H9 (cell line): ENCODE results near the gene RFX4. TPM values are rescaled to one million over a fixed set of nuclear protein-coding genes. Genes with fewer than 3 reads are reported as not detected.

Experiments
- DNase-seq: peaks from one replicate; pipeline ENCODE4 v3.0.0-alpha.2; 2017
- H2AFZ ChIP-seq: one replicate; pipeline ENCODE4 v1.6.1; 2013; ENCODE audit warnings: mild to moderate bottlenecking, low read length, control low read depth, moderate library complexity
- H2AK5ac ChIP-seq: 2 replicates; pipeline ENCODE4 v1.6.1; 2013; ENCODE audit warnings: low read length, control low read depth, mixed read lengths; ENCODE audit not compliant: insufficient read length
- H2BK120ac ChIP-seq: one replicate; pipeline ENCODE4 v1.6.1; 2013; ENCODE audit warnings: low read depth, mild to moderate bottlenecking, low read length, control low read depth, inconsistent platforms; ENCODE audit not compliant: poor library complexity, severe bottlenecking
- H2BK12ac ChIP-seq: 2 replicates; pipeline ENCODE4 v1.6.1; 2013; ENCODE audit warnings: low read length, control low read depth, mixed read lengths, low read depth; ENCODE audit not compliant: insufficient read length
- H2BK15ac ChIP-seq: 2 replicates; pipeline ENCODE4 v1.6.1; 2013; ENCODE audit warnings: low read depth, low read length, control low read depth
- H2BK20ac ChIP-seq: one replicate; pipeline ENCODE4 v1.6.1; 2013; ENCODE audit warnings: low read depth, mild to moderate bottlenecking, low read length, control low read depth, inconsistent platforms; ENCODE audit not compliant: poor library complexity, severe bottlenecking
- H2BK5ac ChIP-seq: 2 replicates; pipeline ENCODE4 v1.6.1; 2013; ENCODE audit warnings: low read length, control low read depth, mixed read lengths; ENCODE audit not compliant: insufficient read length
- H3K14ac ChIP-seq: 2 replicates; pipeline ENCODE4 v1.6.1; 2013; ENCODE audit warnings: low read length, control low read depth; ENCODE audit not compliant: insufficient read depth
- H3K18ac ChIP-seq: 2 replicates; pipeline ENCODE4 v1.6.1; 2013; ENCODE audit warnings: low read depth, mild to moderate bottlenecking, mixed read lengths, low read length, control low read depth; ENCODE audit not compliant: insufficient read length
- H3K23ac ChIP-seq: 2 replicates; pipeline ENCODE4 v1.6.1; 2013; ENCODE audit warnings: low read length, control low read depth, mixed read lengths, low read depth; ENCODE audit not compliant: insufficient read length
- H3K23me2 ChIP-seq: 2 replicates; pipeline ENCODE4 v1.6.1; 2013; ENCODE audit warnings: low read depth, mild to moderate bottlenecking, mixed read lengths, low read length, control low read depth; ENCODE audit not compliant: insufficient read length, poor library complexity, severe bottlenecking
- H3K27ac ChIP-seq: 2 replicates; pipeline ENCODE4 v1.5.1; 2013; ENCODE audit warnings: low read length, control low read depth, mixed read lengths, low read depth; ENCODE audit not compliant: insufficient read length
- H3K27me3 ChIP-seq: 2 replicates; pipeline ENCODE4 v1.6.1; 2013; ENCODE audit warnings: low read length, control low read depth, inconsistent platforms; ENCODE audit not compliant: insufficient read depth
- H3K4ac ChIP-seq: 2 replicates; pipeline ENCODE4 v1.6.1; 2013; ENCODE audit warnings: low read depth, mild to moderate bottlenecking, control low read depth, inconsistent platforms, low read length, moderate library complexity
- H3K4me1 ChIP-seq: 2 replicates; pipeline ENCODE4 v1.6.1; 2013; ENCODE audit warnings: low read length, control low read depth, inconsistent platforms; ENCODE audit not compliant: insufficient read depth
- H3K4me2 ChIP-seq: 2 replicates; pipeline ENCODE4 v1.6.1; 2013; ENCODE audit warnings: low read length, control low read depth, mixed read lengths; ENCODE audit not compliant: insufficient read length, insufficient read depth
- H3K56ac ChIP-seq: 2 replicates; pipeline ENCODE4 v1.6.1; 2013; ENCODE audit warnings: low read depth, mild to moderate bottlenecking, mixed read lengths, low read length, control low read depth; ENCODE audit not compliant: insufficient read length
- H3K79me1 ChIP-seq: 2 replicates; pipeline ENCODE4 v1.6.1; 2013; ENCODE audit warnings: low read depth, mild to moderate bottlenecking, moderate library complexity, low read length, control low read depth, inconsistent platforms; ENCODE audit not compliant: insufficient read depth, poor library complexity, severe bottlenecking
- H3K79me2 ChIP-seq: 2 replicates; pipeline ENCODE4 v1.6.1; 2013; ENCODE audit warnings: low read length, control low read depth, inconsistent platforms; ENCODE audit not compliant: insufficient read depth
- H3K9ac ChIP-seq: 2 replicates; pipeline ENCODE4 v1.6.1; 2013; ENCODE audit warnings: low read length, control low read depth, mixed read lengths; ENCODE audit not compliant: insufficient read length; ENCODE audit errors: extremely low read depth
- H3K9me3 ChIP-seq: one replicate; pipeline ENCODE4 v1.6.1; 2013; ENCODE audit warnings: low read depth, low read length, inconsistent platforms; ENCODE audit not compliant: control insufficient read depth
- H3T11ph ChIP-seq: one replicate; pipeline ENCODE4 v1.6.1; 2013; ENCODE audit warnings: mild to moderate bottlenecking, low read length, control low read depth, inconsistent platforms
- H4K20me1 ChIP-seq: one replicate; pipeline ENCODE4 v1.6.1; 2013; ENCODE audit not compliant: control insufficient read depth, insufficient read length, insufficient read depth
- H4K5ac ChIP-seq: 2 replicates; pipeline ENCODE4 v1.6.1; 2013; ENCODE audit warnings: low read depth, mild to moderate bottlenecking, mixed read lengths, low read length, control low read depth; ENCODE audit not compliant: insufficient read length
- H4K8ac ChIP-seq: replicated peaks from 2 replicates; pipeline ENCODE4 v1.6.1; 2013; ENCODE audit warnings: low read length, control low read depth, mixed read lengths, low read depth; ENCODE audit not compliant: insufficient read length
- H4K91ac ChIP-seq: 2 replicates; pipeline ENCODE4 v1.6.1; 2013; ENCODE audit warnings: low read depth, mild to moderate bottlenecking, moderate library complexity, mixed read lengths, low read length, control low read depth; ENCODE audit not compliant: insufficient read length
- H3K27ac Mint-ChIP-seq, 3 experiments: 2 replicates in 2 of 3; 3 replicates in 1 of 3; pipeline ENCODE4 v1.8.0; 2020 to 2021; ENCODE audit warnings: mixed read lengths in 3 of 3, mild to moderate bottlenecking in 1 of 3, moderate library complexity in 1 of 3
- H3K27me3 Mint-ChIP-seq: 2 replicates; pipeline ENCODE4 v1.8.0; 2021; ENCODE audit warnings: low read depth, mild to moderate bottlenecking, moderate library complexity, mixed read lengths
- H3K36me3 Mint-ChIP-seq, 3 experiments: 2 replicates in 2 of 3; 3 replicates in 1 of 3; pipeline ENCODE4 v1.8.0; 2020 to 2021; ENCODE audit warnings: low read depth in 3 of 3, mixed read lengths in 3 of 3; ENCODE audit not compliant: insufficient read depth in 1 of 3
- H3K4me1 Mint-ChIP-seq, 2 experiments: 2 replicates each; pipeline ENCODE4 v1.8.0; 2020; ENCODE audit warnings: mixed read lengths in 2 of 2
- H3K4me3 Mint-ChIP-seq, 2 experiments: 2 replicates in 1 of 2; 3 replicates in 1 of 2; pipeline ENCODE4 v1.8.0; 2020 to 2021; ENCODE audit warnings: mild to moderate bottlenecking in 2 of 2, mixed read lengths in 2 of 2, moderate library complexity in 1 of 2
- H3K9me3 Mint-ChIP-seq, 2 experiments: 2 replicates in 1 of 2; 3 replicates in 1 of 2; pipeline ENCODE4 v1.8.0; 2020; ENCODE audit warnings: mild to moderate bottlenecking in 2 of 2, mixed read lengths in 2 of 2, moderate library complexity in 1 of 2
- WGBS: extraction: QIAGEN DNeasy Blood & Tissue Kit; methylation state at CpG from one replicate; pipeline ENCODE4 v1.1.7; 2013; ENCODE audit warnings: missing lambda C conversion rate, low lambda C conversion rate, mixed read lengths; ENCODE audit not compliant: insufficient read length; ENCODE audit errors: extremely low coverage; 5-methylcytosine and 5-hydroxymethylcytosine counted together
- total RNA-seq: library from RNA; stranded (reverse); gene quantifications from 2 replicates; pipeline ENCODE4 v1.2.1, GENCODE V29; 2021
- TF ChIP-seq, protein P1 (sequence below): fragments of 200-600 bp; sonication (generic); conservative IDR thresholded peaks from 3 replicates; pipeline ENCODE4 v1.8.0; 2021; ENCODE audit warnings: antibody characterized with exemption, mild to moderate bottlenecking

RFX4 gene
- total RNA-seq, 1 experiment from 2014 or later = 0.57 TPM

DNA sequence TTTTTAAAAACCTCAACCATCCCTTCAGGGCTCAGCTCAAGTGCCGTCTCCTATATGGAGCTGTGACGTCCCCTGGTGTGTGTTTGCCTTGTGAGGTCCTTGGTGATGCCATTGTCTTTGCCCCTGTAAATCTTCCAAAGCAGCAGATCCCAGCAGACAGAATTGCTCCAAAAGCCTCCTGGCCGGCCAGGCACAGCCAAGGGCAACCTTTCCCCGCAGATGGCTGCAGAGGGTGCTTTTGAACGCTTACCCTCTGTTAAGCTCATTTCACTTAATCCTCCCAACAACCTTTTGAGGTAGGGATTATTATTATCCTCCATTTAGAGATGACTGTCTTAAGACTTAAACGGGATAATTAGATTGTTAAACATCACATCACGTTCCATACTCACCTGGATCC lies 51.4 kb downstream of the RFX4 start:
- Mint-ChIP-seq H3K4me3 (no peak overlapping the region), H3K36me3 (no peaks in the 10 kb centered on the region), H3K27me3 (peaks cover 7% of the 10 kb centered on the region), H3K4me1 (peaks cover 0 to 9% of the 10 kb centered on the region in 2 experiments; a peak in 2 of 4 replicates), H3K27ac (no peak overlapping the region; a peak in 1 of 7 replicates), H3K9me3 (no peaks in the 10 kb centered on the region)
- no peak overlapping the region for H3K23ac ChIP-seq
- no peak overlapping the region for H2AFZ ChIP-seq
- no peak overlapping the region for H2BK15ac ChIP-seq
- no peak overlapping the region for H3K4me2 ChIP-seq
- no peak overlapping the region for H2AK5ac ChIP-seq
- H3K14ac ChIP-seq = no peak overlapping the region
- H3K56ac ChIP-seq = no peak overlapping the region
- H2BK5ac ChIP-seq = no peak overlapping the region
- no peak overlapping the region for H3K27ac ChIP-seq
- H3K27me3 ChIP-seq = no peaks in the 10 kb centered on the region
- no peaks in the 10 kb centered on the region for H3K4me1 ChIP-seq
- no peak overlapping the region for H3K18ac ChIP-seq
- no peaks in the 10 kb centered on the region for H3K79me1 ChIP-seq
- TF ChIP-seq, protein P1, sequence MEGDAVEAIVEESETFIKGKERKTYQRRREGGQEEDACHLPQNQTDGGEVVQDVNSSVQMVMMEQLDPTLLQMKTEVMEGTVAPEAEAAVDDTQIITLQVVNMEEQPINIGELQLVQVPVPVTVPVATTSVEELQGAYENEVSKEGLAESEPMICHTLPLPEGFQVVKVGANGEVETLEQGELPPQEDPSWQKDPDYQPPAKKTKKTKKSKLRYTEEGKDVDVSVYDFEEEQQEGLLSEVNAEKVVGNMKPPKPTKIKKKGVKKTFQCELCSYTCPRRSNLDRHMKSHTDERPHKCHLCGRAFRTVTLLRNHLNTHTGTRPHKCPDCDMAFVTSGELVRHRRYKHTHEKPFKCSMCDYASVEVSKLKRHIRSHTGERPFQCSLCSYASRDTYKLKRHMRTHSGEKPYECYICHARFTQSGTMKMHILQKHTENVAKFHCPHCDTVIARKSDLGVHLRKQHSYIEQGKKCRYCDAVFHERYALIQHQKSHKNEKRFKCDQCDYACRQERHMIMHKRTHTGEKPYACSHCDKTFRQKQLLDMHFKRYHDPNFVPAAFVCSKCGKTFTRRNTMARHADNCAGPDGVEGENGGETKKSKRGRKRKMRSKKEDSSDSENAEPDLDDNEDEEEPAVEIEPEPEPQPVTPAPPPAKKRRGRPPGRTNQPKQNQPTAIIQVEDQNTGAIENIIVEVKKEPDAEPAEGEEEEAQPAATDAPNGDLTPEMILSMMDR = no peak
- no peaks in the 10 kb centered on the region for H3K79me2 ChIP-seq
- no peak overlapping the region for H2BK12ac ChIP-seq
- H4K5ac ChIP-seq = no peak overlapping the region
- no peak for DNase-seq
- no peaks in the 10 kb centered on the region for H4K20me1 ChIP-seq
- H3K23me2 ChIP-seq = no peaks in the 10 kb centered on the region
- no peak overlapping the region for H4K8ac ChIP-seq
- no peak overlapping the region for H3K9ac ChIP-seq
- no peak overlapping the region for H3K4ac ChIP-seq
- H4K91ac ChIP-seq = no peak overlapping the region
- H2BK120ac ChIP-seq = no peak overlapping the region
- H2BK20ac ChIP-seq = no peak overlapping the region
- no peaks in the 10 kb centered on the region for H3K9me3 ChIP-seq
- H3T11ph ChIP-seq = no peak overlapping the region
- WGBS = no CpG with 5 or more reads among the region's 7 CpGs
